H1 (cell line): ENCODE measurements around the gene PCDHB8. TPM values are rescaled to one million over a fixed set of nuclear protein-coding genes. Genes with fewer than 3 reads are reported as not detected.
"Not testable (repeated sequence)": the region's sequence is repeated elsewhere in the genome, so short reads cannot be mapped to it uniquely, and the experiment has no call there.

ENCODE experiments used
- CTCF ChIA-PET: fragments of 300-600 bp; sonication (Branson Sonifier 250); formaldehyde crosslinking; loops from one replicate; lab custom pipeline; 2021; ENCODE audit not compliant: partially characterized antibody; lab: Charles Lee
- POLR2A ChIA-PET: fragments of 300-600 bp; sonication (Branson Sonifier 250); formaldehyde crosslinking; loops from one replicate; lab custom pipeline; 2021; ENCODE audit warnings: inconsistent platforms; ENCODE audit not compliant: partially characterized antibody; lab: Charles Lee
- DNase-seq, 2 experiments: peaks; one replicate each; pipeline versions ENCODE4 v3.0.0 to v3.0.0-alpha.2; 2010 to 2022; ENCODE audit warnings: low spot score in 2 of 2, low read depth in 1 of 2, mixed read lengths in 1 of 2
- FAIRE-seq: peaks from 2 replicates; lab custom pipeline; 2011; peaks lifted over from hg19 to GRCh38; lab: Jason Lieb, UNC
- H2AFZ ChIP-seq: 2 replicates; pipeline ENCODE4 v1.8.1; 2012; ENCODE audit warnings: low read length, inconsistent platforms
- H2AK5ac ChIP-seq: 2 replicates; pipeline ENCODE4 v1.6.1; 2013; ENCODE audit warnings: low read depth, low read length
- H2BK120ac ChIP-seq: replicated peaks from 2 replicates; pipeline ENCODE3; 2013; ENCODE audit warnings: low read depth, low read length, inconsistent platforms
- H2BK12ac ChIP-seq: 2 replicates; pipeline ENCODE4 v1.6.1; 2013; ENCODE audit warnings: low read depth, low read length
- H2BK15ac ChIP-seq: 2 replicates; pipeline ENCODE4 v1.6.1; 2013; ENCODE audit warnings: low read length
- H2BK20ac ChIP-seq: 2 replicates; pipeline ENCODE4 v1.6.1; 2013; ENCODE audit warnings: low read length
- H2BK5ac ChIP-seq: 2 replicates; pipeline ENCODE4 v1.6.1; 2013; ENCODE audit warnings: low read depth, low read length
- H3K14ac ChIP-seq: 2 replicates; pipeline ENCODE4 v1.6.1; 2013; ENCODE audit warnings: inconsistent platforms; ENCODE audit not compliant: insufficient read length
- H3K18ac ChIP-seq: 2 replicates; pipeline ENCODE4 v1.6.1; 2013; ENCODE audit warnings: low read length; ENCODE audit errors: extremely low read depth
- H3K23ac ChIP-seq: 2 replicates; pipeline ENCODE4 v1.6.1; 2013; ENCODE audit warnings: inconsistent platforms; ENCODE audit not compliant: insufficient read length
- H3K23me2 ChIP-seq: 2 replicates; pipeline ENCODE4 v1.6.1; 2013; ENCODE audit warnings: low read depth, low read length
- H3K27ac ChIP-seq: 2 replicates; pipeline ENCODE4 v1.6.1; 2011; ENCODE audit warnings: low read depth, low read length, inconsistent platforms
- H3K27me3 ChIP-seq, 4 experiments: replicated peaks in 1 of 4; 1 replicate in 1 of 4; 2 replicates in 3 of 4; pipeline versions ENCODE4 v1.6.1 to v1.8.1; 2011 to 2013; ENCODE audit warnings: low read length in 3 of 4, mild to moderate bottlenecking in 3 of 4, inconsistent platforms in 2 of 4, mixed read lengths in 2 of 4, moderate library complexity in 1 of 4; ENCODE audit not compliant: control insufficient read depth in 3 of 4, insufficient read depth in 3 of 4; ENCODE audit errors: extremely low read depth in 1 of 4
- H3K36me3 ChIP-seq, 4 experiments: 2 replicates each; pipeline versions ENCODE4 v1.6.1 to v1.8.1; 2011 to 2013; ENCODE audit warnings: mild to moderate bottlenecking in 4 of 4, low read length in 3 of 4, moderate library complexity in 2 of 4, control low read depth in 1 of 4, inconsistent platforms in 1 of 4; ENCODE audit not compliant: insufficient read depth in 4 of 4, control insufficient read depth in 2 of 4
- H3K4ac ChIP-seq: replicated peaks from 2 replicates; pipeline ENCODE3; 2013; ENCODE audit warnings: low read length, low read depth, mixed read lengths, inconsistent platforms; ENCODE audit not compliant: insufficient read length
- H3K4me1 ChIP-seq, 4 experiments: replicated peaks in 1 of 4; 1 replicate in 1 of 4; 2 replicates in 3 of 4; pipeline versions ENCODE4 v1.6.1 to v1.8.1; 2011 to 2013; ENCODE audit warnings: low read length in 3 of 4, inconsistent platforms in 2 of 4, mixed read lengths in 1 of 4; ENCODE audit not compliant: insufficient read depth in 4 of 4, control insufficient read depth in 3 of 4
- H3K4me2 ChIP-seq, 2 experiments: 2 replicates each; pipeline versions ENCODE4 v1.6.1 to v1.8.1; 2011 to 2013; ENCODE audit warnings: low read depth in 2 of 2, low read length in 2 of 2, control low read depth in 1 of 2, inconsistent platforms in 1 of 2, mild to moderate bottlenecking in 1 of 2; ENCODE audit not compliant: insufficient read depth in 1 of 2
- H3K4me3 ChIP-seq, 4 experiments: fragments of 200-600, 300-600 bp in 1 of 4; sonication (generic), shearing (Covaris generic), sonication (Bioruptor Twin) in 1 of 4; 2 replicates each; pipeline versions ENCODE4 v1.5.1 to v1.8.1; 2011 to 2016; ENCODE audit warnings: low read length in 4 of 4, low read depth in 3 of 4, control low read depth in 2 of 4, inconsistent platforms in 2 of 4, mild to moderate bottlenecking in 2 of 4, mixed read lengths in 1 of 4, moderate library complexity in 1 of 4; ENCODE audit not compliant: insufficient read depth in 2 of 4; ENCODE audit errors: extremely low read depth in 1 of 4
- H3K56ac ChIP-seq: replicated peaks from 2 replicates; pipeline ENCODE3; 2013; ENCODE audit warnings: low read depth, mild to moderate bottlenecking, mixed read lengths, low read length, inconsistent platforms; ENCODE audit not compliant: insufficient read length
- H3K79me1 ChIP-seq: 2 replicates; pipeline ENCODE4 v1.6.1; 2013; ENCODE audit warnings: low read depth, low read length, control low read depth
- H3K79me2 ChIP-seq, 2 experiments: 2 replicates each; pipeline versions ENCODE4 v1.6.1 to v1.8.1; 2012 to 2013; ENCODE audit warnings: low read length in 2 of 2, mild to moderate bottlenecking in 2 of 2, inconsistent platforms in 1 of 2; ENCODE audit not compliant: insufficient read depth in 2 of 2, control insufficient read depth in 1 of 2
- H3K9ac ChIP-seq, 4 experiments: replicated peaks in 1 of 4; 1 replicate in 1 of 4; 2 replicates in 3 of 4; pipeline versions ENCODE4 v1.6.1 to v1.8.1; 2011 to 2013; ENCODE audit warnings: low read depth in 3 of 4, low read length in 3 of 4, control low read depth in 2 of 4, mild to moderate bottlenecking in 2 of 4, moderate library complexity in 2 of 4, inconsistent platforms in 1 of 4; ENCODE audit errors: extremely low read depth in 1 of 4
- H3K9me3 ChIP-seq, 2 experiments: 2 replicates each; pipeline versions ENCODE4 v1.6.1 to v1.8.1; 2012 to 2013; ENCODE audit warnings: mild to moderate bottlenecking in 2 of 2, moderate library complexity in 2 of 2, control low read depth in 1 of 2, inconsistent platforms in 1 of 2, low read depth in 1 of 2, low read length in 1 of 2, mixed read lengths in 1 of 2; ENCODE audit not compliant: insufficient read depth in 2 of 2
- H4K20me1 ChIP-seq, 2 experiments: replicated peaks in 1 of 2; 2 replicates each; pipeline versions ENCODE3 to v1.8.1; 2011 to 2013; ENCODE audit warnings: inconsistent platforms in 2 of 2, low read length in 2 of 2, mild to moderate bottlenecking in 1 of 2; ENCODE audit not compliant: insufficient read depth in 2 of 2, control insufficient read depth in 1 of 2
- H4K5ac ChIP-seq: 2 replicates; pipeline ENCODE4 v1.6.1; 2013; ENCODE audit warnings: low read length, low read depth, mixed read lengths, inconsistent platforms; ENCODE audit not compliant: insufficient read length
- H4K8ac ChIP-seq: 2 replicates; pipeline ENCODE4 v1.8.0; 2013; ENCODE audit warnings: mild to moderate bottlenecking, moderate library complexity, low read length, inconsistent platforms; ENCODE audit not compliant: insufficient read depth; ENCODE audit errors: extremely low read depth
- H4K91ac ChIP-seq: replicated peaks from 2 replicates; pipeline ENCODE3; 2013; ENCODE audit warnings: low read length, mixed read lengths, inconsistent platforms; ENCODE audit not compliant: insufficient read length
- WGBS, 2 experiments: shearing (Covaris generic) in 1 of 2; methylation state at CpG; one replicate each; pipeline versions ENCODE4 v1.1.6 to v1.1.7; 2013 to 2015; ENCODE audit warnings: low lambda C conversion rate in 2 of 2, mixed read lengths in 2 of 2, inconsistent platforms in 1 of 2, low coverage in 1 of 2, missing lambda C conversion rate in 1 of 2; ENCODE audit not compliant: insufficient replicate concordance in 2 of 2, insufficient coverage in 1 of 2, insufficient read length in 1 of 2; ENCODE audit errors: extremely low coverage in 1 of 2, missing lambda C conversion rate in 1 of 2; 5-methylcytosine and 5-hydroxymethylcytosine counted together
- polyA plus RNA-seq, 7 experiments: library from polyadenylated mRNA; depleted of rRNA in 3 of 7; stranded (reverse) in 5 of 7; unstranded in 2 of 7; fragments of >200 nt in 5 of 7; fragments of 200-250 nt in 2 of 7; gene quantifications; 1 replicate in 5 of 7; 2 replicates in 1 of 7; 4 replicates in 1 of 7; pipeline versions ENCODE4 v1.2.1 to v1.2.3, GENCODE V29; 2011 to 2013; ENCODE audit warnings: missing spikeins in 2 of 7, mixed read lengths in 2 of 7
- total RNA-seq: library from RNA; stranded (reverse); fragmentation: NEBNext Ultra II Directional; extraction: Animal tissue kit (Norgen Biotek cat#: 25700); gene quantifications from 2 replicates; pipeline ENCODE4 v1.2.1, GENCODE V29; 2021

PCDHB8 gene
- total and polyA plus RNA-seq, 2 of the 8 experiments (the other 6 are each of a cell fraction or from before 2014, with no cell fraction given), result 0.24 to 1.1 TPM

DNA sequence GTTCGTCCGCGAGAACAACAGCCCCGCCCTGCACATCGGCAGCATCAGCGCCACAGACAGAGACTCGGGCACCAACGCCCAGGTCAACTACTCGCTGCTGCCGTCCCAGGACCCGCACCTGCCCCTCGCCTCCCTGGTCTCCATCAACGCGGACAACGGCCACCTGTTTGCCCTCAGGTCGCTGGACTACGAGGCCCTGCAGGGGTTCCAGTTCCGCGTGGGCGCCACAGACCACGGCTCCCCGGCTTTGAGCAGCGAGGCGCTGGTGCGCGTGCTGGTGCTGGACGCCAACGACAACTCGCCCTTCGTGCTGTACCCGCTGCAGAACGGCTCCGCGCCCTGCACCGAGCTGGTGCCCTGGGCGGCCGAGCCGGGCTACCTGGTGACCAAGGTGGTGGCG, 32.7 kb downstream of the PCDHB8 start:
- H2BK5ac ChIP-seq, H3K79me2 ChIP-seq, FAIRE-seq, H4K5ac ChIP-seq, DNase-seq, H3K4ac ChIP-seq, CTCF ChIA-PET, H2BK15ac ChIP-seq, H3K56ac ChIP-seq, H4K91ac ChIP-seq, H3K27me3 ChIP-seq, H3K4me3 ChIP-seq, H3K27ac ChIP-seq, H3K79me1 ChIP-seq, H3K4me1 ChIP-seq, H3K23ac ChIP-seq, H4K8ac ChIP-seq, H2BK20ac ChIP-seq, H3K14ac ChIP-seq, H2AFZ ChIP-seq, H4K20me1 ChIP-seq, H2AK5ac ChIP-seq, H3K9ac ChIP-seq, H3K36me3 ChIP-seq, H2BK12ac ChIP-seq, H3K18ac ChIP-seq, H3K23me2 ChIP-seq, H2BK120ac ChIP-seq, H3K4me2 ChIP-seq, POLR2A ChIA-PET: not testable (repeated sequence)
- WGBS, 2 experiments, result 91% methylated on average over 35 of the region's 39 CpGs; no CpG with 5 or more reads in 1 of the 2 experiments
- peaks cover 5 to 20% of the 10 kb centered on the region in 2 experiments; a peak in 3 of 4 replicates for H3K9me3 ChIP-seq

GRCh38 chr5:141210849-141211248, 33.3 kb downstream of the PCDHB8 start:
- CTCF ChIA-PET, FAIRE-seq: not testable (repeated sequence)

More at GRCh38 chr5:141210849-141211248, 33.3 kb downstream of the PCDHB8 start:
- H3K56ac ChIP-seq, H4K91ac ChIP-seq, H4K20me1 ChIP-seq, H4K5ac ChIP-seq, H3K18ac ChIP-seq, H2BK120ac ChIP-seq, H3K27ac ChIP-seq, H3K4me1 ChIP-seq, H3K4me3 ChIP-seq, H3K36me3 ChIP-seq, H2AK5ac ChIP-seq, H3K79me2 ChIP-seq, H3K23ac ChIP-seq, H4K8ac ChIP-seq, H2BK12ac ChIP-seq, H3K4me2 ChIP-seq, H2BK15ac ChIP-seq, H2BK20ac ChIP-seq, H3K4ac ChIP-seq, POLR2A ChIA-PET, H2BK5ac ChIP-seq, H3K27me3 ChIP-seq, H3K23me2 ChIP-seq, H3K79me1 ChIP-seq, H3K9ac ChIP-seq, H2AFZ ChIP-seq, H3K14ac ChIP-seq, DNase-seq: not testable (repeated sequence)
- peaks cover 7 to 24% of the 10 kb centered on the region in 2 experiments; a peak in 3 of 4 replicates for H3K9me3 ChIP-seq
- WGBS, 2 experiments, result 95% methylated on average over 10 of the region's 27 CpGs; no CpG with 5 or more reads in 1 of the 2 experiments
